HuH-7 (cell line): ENCODE measurements around the gene SPOCK2.

Experiments
- DNase-seq: peaks from one replicate; pipeline ENCODE4 v3.0.0; 2011; ENCODE audit warnings: low spot score

SPOCK2 gene

DNA sequence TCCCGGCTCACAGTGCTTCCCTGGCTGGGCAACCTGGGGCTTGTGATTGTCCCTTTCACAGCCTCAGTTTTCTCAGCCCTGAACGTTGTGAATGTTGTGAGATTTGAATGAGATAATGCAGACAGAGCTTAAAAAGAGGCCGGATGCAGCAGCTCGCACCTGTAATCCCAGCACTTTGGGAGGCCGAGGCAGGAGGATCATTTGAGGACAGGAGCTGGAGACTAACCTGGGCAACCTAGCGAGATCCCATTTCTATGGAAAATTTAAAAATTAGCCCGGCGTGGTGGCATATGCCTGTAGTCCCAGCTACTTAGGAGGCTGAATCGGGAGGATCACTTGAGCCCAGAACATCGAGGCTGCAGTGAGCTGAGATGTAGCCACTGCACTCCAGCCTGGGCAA is 56.6 kb downstream of the SPOCK2 start:
- no peak for DNase-seq

DNA sequence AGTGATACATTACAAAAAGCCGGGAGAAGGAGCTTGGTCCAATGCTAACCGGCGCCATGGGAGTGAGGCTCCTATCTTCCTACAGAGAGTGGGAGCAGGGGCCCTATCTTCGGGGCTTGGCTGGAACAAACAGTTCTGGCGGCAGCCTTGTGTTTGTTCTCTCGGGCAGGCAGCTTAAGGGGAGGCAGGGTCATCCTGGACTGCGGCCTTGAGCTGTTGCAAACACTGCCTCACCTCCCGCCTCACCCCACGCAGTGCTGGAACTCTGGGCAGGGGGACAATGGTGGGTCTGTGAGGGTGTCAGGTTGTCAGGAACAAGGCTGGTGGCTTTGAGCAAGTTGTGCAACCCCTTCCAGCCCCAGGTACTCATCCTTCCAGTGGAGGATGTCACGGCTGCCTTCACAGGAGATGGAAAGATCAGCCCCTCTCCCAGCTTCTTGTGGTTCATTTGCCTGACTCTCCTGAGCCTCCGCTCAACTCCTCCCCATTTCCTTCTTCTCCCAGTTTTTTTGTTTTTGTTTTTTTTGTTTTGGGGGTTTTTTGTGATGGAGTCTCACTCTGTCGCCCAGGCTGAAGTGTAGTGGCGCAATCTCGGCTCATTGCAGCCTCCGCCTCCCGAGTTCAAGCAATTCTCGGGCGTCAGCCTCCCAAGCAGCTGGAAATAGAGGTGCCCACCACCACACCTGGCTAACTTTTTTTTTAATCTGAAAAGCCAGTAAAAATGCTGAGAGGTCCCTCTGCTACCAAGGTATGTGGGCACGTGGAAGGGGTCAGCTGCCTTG is 57.4 kb downstream of the SPOCK2 start:
- peak; percentile 59 for DNase-seq

- no peak for DNase-seq
Measured at GRCh38 chr10:72029414-72029813, 58.9 kb downstream of the SPOCK2 start.

DNA sequence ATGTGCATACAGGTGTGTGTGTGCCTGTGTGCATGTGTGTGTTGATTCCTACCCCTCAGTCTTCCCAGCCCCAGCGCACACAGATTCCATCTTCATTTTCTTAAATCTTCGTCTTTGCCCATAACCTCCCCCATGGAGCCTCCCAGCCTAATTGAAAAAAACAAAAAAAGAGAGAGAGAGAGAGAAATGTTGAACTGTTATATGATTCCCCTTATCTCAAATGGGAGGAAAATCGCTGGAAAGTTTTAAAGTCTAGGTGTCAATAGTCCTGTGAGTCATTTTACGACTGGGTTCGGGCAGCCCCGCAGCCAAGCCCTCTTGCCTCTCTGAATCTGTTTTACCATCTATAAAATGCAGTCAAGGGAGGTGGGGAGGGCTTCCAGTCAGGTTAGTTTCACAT is 60.9 kb downstream of the SPOCK2 start:
- DNase-seq, result no peak

- no peak for DNase-seq
Measured at GRCh38 chr10:72026278-72027111, 61.9 kb downstream of the SPOCK2 start.

DNA sequence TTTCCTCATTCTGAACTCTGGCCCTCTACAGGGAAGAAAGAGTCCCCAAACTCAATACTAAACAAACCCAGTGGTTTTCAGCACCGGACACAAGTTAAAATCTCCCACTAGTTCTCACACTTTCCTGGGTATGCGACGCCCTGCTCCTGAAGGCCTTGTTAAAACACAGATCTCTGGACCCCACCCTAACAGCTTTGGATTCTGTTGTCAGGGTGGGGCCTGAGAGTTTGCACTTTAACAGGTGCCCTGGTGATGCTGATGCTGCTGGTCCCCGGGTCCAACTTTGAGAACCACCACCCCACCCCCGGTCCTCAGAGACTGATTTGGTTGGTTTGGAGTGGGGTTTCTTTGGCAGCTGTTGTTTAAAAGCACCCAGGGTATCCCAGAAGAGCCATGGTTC is 62.5 kb downstream of the SPOCK2 start:
- no peak for DNase-seq

DNA sequence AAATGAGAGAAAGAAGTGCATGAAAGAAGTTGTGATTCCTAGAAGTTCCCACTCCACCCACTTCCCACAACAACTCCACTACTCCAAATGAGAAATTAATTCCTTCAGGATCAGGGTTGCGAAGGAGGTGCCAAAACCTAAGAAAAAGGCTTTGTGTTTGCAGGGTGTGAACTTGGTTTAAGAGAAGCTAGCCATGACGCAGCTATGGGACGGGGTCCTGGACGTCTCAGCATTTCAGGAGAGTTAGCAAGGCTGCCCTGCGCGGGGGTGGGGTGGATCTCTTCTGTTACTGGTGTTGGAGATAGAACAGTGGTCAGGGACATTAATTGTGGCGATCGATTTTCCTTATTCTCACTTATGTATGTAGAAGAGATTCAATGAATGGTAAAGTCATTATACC is 63.0 kb downstream of the SPOCK2 start:
- no peak for DNase-seq

- DNase-seq, result no peak
Measured at GRCh38 chr10:72024596-72024995, 63.8 kb downstream of the SPOCK2 start.

- DNase-seq, result no peak
Measured at GRCh38 chr10:72022228-72022627, 66.1 kb downstream of the SPOCK2 start.

- no peak for DNase-seq
Measured at GRCh38 chr10:72020914-72021809, 67.2 kb downstream of the SPOCK2 start.

- DNase-seq, result no peak
Measured at GRCh38 chr10:72019085-72019876, 69.1 kb downstream of the SPOCK2 start.

DNA sequence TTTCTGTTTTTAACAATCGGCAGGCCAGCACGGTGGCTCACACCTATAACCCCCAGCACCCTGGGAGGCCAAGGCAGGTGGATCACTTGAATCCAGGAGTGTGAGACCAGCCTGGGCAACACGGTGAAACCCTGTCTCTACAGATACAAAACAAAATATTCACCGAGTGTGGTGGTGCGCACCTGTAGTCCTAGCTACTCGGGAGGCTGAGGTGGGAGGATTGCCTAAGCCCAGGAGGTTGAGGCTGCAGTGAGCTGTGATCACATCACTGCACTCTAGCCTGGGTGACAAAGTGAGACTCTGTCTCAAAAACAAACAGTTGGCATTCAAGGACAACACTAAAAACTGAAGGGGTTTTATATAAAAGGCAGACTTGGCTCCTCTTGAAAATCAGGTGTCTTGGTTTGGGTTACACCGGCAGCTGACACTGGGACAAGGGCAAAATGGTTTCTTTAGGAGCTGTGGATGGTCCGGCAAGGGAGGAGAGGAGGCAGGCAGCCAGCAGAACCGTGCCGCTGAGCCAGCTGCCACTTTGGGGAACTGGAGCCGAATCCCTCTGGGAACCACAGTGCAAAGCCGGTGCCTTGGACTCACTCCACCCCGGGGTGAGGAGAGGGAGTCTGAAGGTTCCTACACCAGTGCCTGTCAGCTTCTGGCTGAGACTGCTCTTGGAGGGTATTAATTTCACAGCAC is 71.6 kb downstream of the SPOCK2 start:
- DNase-seq, result no peak

DNA sequence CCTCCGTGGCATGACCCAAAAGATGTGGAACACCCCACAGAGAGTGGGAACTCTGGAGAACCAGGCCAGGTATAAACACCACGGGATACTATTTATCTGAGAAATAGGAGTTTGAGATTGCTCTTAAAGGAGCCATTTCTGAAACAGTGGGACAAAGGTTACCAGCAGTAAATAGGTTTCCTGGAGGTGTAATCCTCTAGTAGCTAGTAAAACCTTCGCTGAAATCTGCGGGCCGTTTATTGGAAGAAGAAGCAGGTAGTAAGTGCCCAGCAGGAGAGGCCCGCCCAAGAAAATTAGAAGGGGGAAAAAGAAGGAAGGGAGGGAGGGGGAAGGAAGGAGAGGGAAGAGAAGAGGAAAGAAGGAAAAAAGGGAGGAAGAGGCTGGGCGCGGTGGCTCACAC is 72.5 kb downstream of the SPOCK2 start:
- no peak for DNase-seq

GRCh38 chr10:72014785-72015480 is 73.4 kb downstream of the SPOCK2 start:
- no peak for DNase-seq

- no peak for DNase-seq
Measured at GRCh38 chr10:72014197-72014596, 74.2 kb downstream of the SPOCK2 start.

DNA sequence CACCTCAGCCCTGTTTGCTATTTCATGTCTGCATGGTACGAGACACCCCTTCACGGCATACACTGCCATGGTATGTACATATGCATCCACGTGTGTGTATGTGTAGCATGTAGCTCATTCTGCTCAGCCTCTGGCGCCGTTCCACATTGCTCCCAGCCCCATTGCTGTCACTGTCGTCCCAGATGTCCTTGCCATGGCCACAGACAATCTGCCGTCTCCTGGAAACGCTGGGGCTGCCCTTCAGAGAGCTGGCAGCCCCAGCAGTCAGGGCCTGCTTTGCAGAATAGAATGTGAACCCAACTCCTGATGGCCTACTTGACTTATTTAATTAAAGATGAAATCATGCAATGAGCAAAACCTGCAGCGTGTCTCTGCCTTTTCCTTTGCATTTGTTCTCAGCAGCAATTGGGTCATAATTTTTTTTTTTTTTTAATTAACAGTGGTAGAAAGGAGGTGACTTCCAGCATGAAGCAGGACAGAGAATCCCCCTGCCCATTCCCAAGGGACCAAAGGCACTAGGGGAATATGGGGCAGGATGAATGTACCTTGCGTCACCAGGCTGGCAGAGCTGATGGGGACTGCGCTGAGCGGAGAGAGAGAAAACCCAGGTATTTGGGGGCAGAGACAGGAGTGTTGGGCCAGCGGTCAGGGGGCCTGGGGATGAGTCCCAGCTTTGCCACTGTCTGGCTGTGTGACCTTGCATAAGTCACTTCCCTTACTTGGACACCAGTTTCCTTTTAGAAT is 75.0 kb downstream of the SPOCK2 start:
- no peak for DNase-seq

DNA sequence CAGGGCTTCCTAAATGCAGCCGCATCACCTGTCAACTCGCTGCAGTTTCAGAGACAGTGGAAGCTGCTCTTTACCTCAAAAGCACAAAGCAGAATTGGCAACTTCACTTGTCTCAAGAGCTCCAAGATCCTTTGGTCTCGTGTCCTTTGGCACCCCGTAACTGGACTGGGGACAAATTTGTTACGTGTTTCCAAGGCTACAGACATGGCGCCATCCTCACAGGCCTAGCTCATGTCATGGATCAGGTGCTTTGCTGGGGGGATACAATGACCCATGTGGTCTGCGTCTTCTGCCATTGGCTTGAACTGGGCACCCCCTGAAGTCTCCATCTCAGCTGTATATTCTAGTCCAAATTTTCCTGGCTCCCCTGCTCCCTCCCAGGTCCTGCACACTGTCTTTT is 75.6 kb downstream of the SPOCK2 start:
- no peak for DNase-seq

DNA sequence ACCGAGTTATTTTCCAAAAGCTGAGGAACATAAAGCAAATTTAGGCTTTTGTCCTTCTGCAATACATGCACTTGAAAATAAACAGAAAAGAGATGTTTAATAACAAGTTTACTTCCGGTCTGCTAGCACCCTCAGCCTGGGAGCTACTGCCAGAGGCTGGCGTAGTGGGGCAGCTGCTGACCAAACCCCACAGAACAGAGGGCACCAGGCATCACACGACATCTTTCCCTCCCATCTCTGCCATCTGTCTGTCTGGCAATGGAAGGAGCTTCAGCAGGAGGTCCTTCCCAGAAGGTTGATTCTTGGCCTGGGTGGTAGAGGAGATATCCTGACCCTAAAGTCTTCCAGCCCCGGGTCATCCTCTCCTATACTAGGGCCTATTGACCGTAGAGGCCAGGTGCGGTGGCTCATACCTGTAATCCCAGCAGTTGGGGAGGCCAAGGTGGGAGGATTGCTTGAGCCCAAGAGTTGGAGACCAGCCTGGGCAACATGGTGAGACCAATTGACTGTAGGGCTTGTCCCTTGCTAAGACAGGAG is 76.3 kb downstream of the SPOCK2 start:
- DNase-seq, result no peak

DNA sequence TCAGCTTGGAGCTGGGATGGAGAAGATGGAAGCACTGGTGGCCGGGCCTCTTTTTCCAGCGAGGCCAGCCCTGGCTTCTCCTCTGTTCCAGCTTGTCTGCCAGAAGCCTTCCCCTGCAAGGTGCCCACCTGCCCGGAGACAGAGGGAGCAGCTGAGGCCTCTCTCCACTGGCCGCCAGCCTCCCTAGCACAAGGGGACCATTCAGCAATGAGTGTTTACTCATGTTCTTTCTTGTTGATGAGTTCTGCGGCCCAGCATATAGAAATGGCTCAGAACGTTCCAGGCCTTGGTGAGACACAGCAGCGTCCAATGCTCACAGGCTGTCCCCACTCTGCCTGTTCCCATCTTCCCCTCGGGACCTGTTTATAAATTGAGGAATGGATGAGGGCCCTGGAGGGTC is 76.9 kb downstream of the SPOCK2 start:
- DNase-seq, result no peak
